DOHH2 (cell line): ENCODE measurements around the gene FHOD3.

Experiments used
- H3F3A ChIP-seq: fragments of 200-600 bp; sonication (generic), shearing (Covaris generic); 2 replicates; pipeline ENCODE4 v1.6.0; 2016; ENCODE audit warnings: antibody characterized with exemption, mild to moderate bottlenecking; ENCODE audit not compliant: control insufficient read depth, insufficient read depth
- H3K27ac ChIP-seq: fragments of 200-600 bp; sonication (generic); 2 replicates; pipeline ENCODE4 v1.5.1; 2014; ENCODE audit warnings: low read depth, mild to moderate bottlenecking, low read length, moderate library complexity
- H3K27me3 ChIP-seq: fragments of 200-600 bp; sonication (generic); 2 replicates; pipeline ENCODE4 v1.6.1; 2014; ENCODE audit warnings: mild to moderate bottlenecking, low read length, mixed read lengths; ENCODE audit not compliant: control insufficient read depth
- H3K36me3 ChIP-seq: fragments of 200-600 bp; sonication (generic); 2 replicates; pipeline ENCODE4 v1.6.1; 2014; ENCODE audit warnings: mild to moderate bottlenecking, low read length, moderate library complexity, mixed read lengths; ENCODE audit not compliant: control insufficient read depth
- H3K4me1 ChIP-seq: fragments of 200-600 bp; sonication (generic); 2 replicates; pipeline ENCODE4 v1.6.1; 2014; ENCODE audit warnings: mild to moderate bottlenecking, low read length, mixed read lengths; ENCODE audit not compliant: control insufficient read depth
- H3K4me2 ChIP-seq: fragments of 200-600 bp; sonication (generic); 2 replicates; pipeline ENCODE4 v1.6.0; 2014; ENCODE audit warnings: mild to moderate bottlenecking, low read length, moderate library complexity
- H3K4me3 ChIP-seq: fragments of 200-600 bp; sonication (generic); 2 replicates; pipeline ENCODE4 v1.5.1; 2014; ENCODE audit warnings: mild to moderate bottlenecking, low read length, mixed read lengths
- H3K79me2 ChIP-seq: fragments of 200-600 bp; sonication (generic); 2 replicates; pipeline ENCODE4 v1.6.1; 2014; ENCODE audit warnings: mild to moderate bottlenecking, low read length, mixed read lengths; ENCODE audit not compliant: control insufficient read depth
- H3K9me2 ChIP-seq: fragments of 200-600 bp; sonication (generic); replicated peaks from 2 replicates; pipeline ENCODE4 v1.6.1; 2014; ENCODE audit warnings: mild to moderate bottlenecking, low read length, mixed read lengths; ENCODE audit not compliant: control insufficient read depth
- H3K9me3 ChIP-seq: fragments of 200-600 bp; sonication (generic); 2 replicates; pipeline ENCODE4 v1.6.1; 2014; ENCODE audit warnings: antibody characterized with exemption, low read length, mixed read lengths; ENCODE audit not compliant: control insufficient read depth, insufficient read depth
- H4K20me1 ChIP-seq: fragments of 200-600 bp; sonication (generic); 2 replicates; pipeline ENCODE4 v1.6.0; 2014; ENCODE audit warnings: low read depth, mild to moderate bottlenecking, antibody characterized with exemption, low read length, moderate library complexity; ENCODE audit not compliant: control insufficient read depth, insufficient read depth
- EZH2phosphoT487 ChIP-seq: fragments of 200-600 bp; sonication (generic); IDR thresholded peaks from 2 replicates; pipeline ENCODE4 v1.6.1; 2017; ENCODE audit warnings: borderline replicate concordance, mild to moderate bottlenecking, antibody characterized with exemption, low read length, moderate library complexity, mixed read lengths
- TF ChIP-seq, protein P1 (sequence below): fragments of 200-600 bp; sonication (generic); IDR thresholded peaks from one replicate; pipeline ENCODE4 v1.5.1; 2014; ENCODE audit warnings: antibody characterized with exemption, mild to moderate bottlenecking, low read depth, low read length; ENCODE audit not compliant: poor library complexity, severe bottlenecking

Gene FHOD3

GRCh38 chr18:36328916-36329315, 31.4 kb downstream of the FHOD3 start:
- Histone ChIP-seq H3K9me3 (no peaks in the 10 kb centered on the region), H3K4me3 (no peak overlapping the region), H3F3A (no peaks in the 10 kb centered on the region), H3K4me1 (no peaks in the 10 kb centered on the region), H3K4me2 (no peak overlapping the region), H3K27ac (no peak overlapping the region), H3K79me2 (no peaks in the 10 kb centered on the region), H4K20me1 (no peaks in the 10 kb centered on the region), H3K36me3 (no peaks in the 10 kb centered on the region), H3K27me3 (peaks cover 10% of the 10 kb centered on the region), H3K9me2 (no peaks in the 10 kb centered on the region)
- no peak for TF ChIP-seq EZH2phosphoT487
- TF ChIP-seq, protein P1, sequence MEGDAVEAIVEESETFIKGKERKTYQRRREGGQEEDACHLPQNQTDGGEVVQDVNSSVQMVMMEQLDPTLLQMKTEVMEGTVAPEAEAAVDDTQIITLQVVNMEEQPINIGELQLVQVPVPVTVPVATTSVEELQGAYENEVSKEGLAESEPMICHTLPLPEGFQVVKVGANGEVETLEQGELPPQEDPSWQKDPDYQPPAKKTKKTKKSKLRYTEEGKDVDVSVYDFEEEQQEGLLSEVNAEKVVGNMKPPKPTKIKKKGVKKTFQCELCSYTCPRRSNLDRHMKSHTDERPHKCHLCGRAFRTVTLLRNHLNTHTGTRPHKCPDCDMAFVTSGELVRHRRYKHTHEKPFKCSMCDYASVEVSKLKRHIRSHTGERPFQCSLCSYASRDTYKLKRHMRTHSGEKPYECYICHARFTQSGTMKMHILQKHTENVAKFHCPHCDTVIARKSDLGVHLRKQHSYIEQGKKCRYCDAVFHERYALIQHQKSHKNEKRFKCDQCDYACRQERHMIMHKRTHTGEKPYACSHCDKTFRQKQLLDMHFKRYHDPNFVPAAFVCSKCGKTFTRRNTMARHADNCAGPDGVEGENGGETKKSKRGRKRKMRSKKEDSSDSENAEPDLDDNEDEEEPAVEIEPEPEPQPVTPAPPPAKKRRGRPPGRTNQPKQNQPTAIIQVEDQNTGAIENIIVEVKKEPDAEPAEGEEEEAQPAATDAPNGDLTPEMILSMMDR = no peak

DNA sequence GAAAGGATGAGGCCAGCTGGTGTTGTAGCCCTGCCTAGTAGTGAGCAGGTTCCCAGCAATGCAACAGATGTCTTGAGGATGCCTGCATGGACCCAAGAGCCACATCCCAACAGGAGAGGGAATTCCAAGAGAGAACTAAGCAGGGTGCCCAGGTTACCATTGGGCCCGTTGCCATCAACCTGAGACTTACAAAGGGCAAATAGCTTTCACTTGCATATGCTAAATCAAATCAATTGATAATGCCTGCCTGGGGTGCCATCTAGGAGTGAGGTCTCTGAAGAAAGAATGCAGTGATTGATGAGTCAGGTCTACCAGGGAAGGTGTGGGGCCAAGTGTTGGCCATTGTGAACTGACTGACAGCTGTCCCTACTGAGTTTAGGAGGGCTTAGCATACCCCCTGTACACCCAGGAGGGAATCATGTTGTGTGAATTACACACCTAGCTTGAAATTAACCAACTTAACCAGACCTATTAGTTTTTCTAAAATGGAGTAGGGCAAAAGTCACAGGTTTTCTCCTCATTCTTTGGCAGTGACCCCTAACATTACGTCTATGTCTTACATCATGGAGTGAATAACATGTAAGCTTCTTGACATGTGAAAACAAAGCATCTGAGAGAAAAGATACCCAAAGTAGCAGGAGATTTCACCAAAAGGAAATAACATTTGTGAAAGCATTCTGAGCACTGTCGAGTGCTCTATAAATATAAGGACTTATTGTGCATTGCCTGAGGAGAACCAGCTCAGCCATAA, 32.3 kb downstream of the FHOD3 start:
- Histone ChIP-seq H3K79me2 (no peaks in the 10 kb centered on the region), H3K9me3 (no peaks in the 10 kb centered on the region), H3K27me3 (peaks cover 10% of the 10 kb centered on the region), H3K4me3 (no peak overlapping the region), H3K4me2 (no peak overlapping the region), H4K20me1 (no peaks in the 10 kb centered on the region), H3K36me3 (no peaks in the 10 kb centered on the region), H3F3A (no peaks in the 10 kb centered on the region), H3K4me1 (no peaks in the 10 kb centered on the region), H3K9me2 (no peaks in the 10 kb centered on the region), H3K27ac (no peak overlapping the region)
- no peak for TF ChIP-seq EZH2phosphoT487
- TF ChIP-seq, protein P1 = no peak

GRCh38 chr18:36330435-36331052, 33.0 kb downstream of the FHOD3 start:
- H3F3A ChIP-seq = no peaks in the 10 kb centered on the region
- H3K4me2 ChIP-seq = no peak overlapping the region
- H3K9me2 ChIP-seq = no peaks in the 10 kb centered on the region
- H3K27ac ChIP-seq = no peak overlapping the region
- no peaks in the 10 kb centered on the region for H3K9me3 ChIP-seq
- peaks cover 10% of the 10 kb centered on the region for H3K27me3 ChIP-seq
- no peak overlapping the region for H3K4me3 ChIP-seq
- H3K4me1 ChIP-seq = no peaks in the 10 kb centered on the region
- H3K79me2 ChIP-seq = no peaks in the 10 kb centered on the region
- TF ChIP-seq, protein P1 = no peak
- no peak for TF ChIP-seq EZH2phosphoT487
- H3K36me3 ChIP-seq = no peaks in the 10 kb centered on the region
- H4K20me1 ChIP-seq = no peaks in the 10 kb centered on the region
